ENCODE measurements around the gene NCOA7. TPM values are rescaled to one million over a fixed set of nuclear protein-coding genes. Genes with fewer than 3 reads are reported as not detected.

The NCOA7 gene
- total and polyA plus RNA-seq, 9 of the 15 experiments (the other 6 are each of a cell fraction or from before 2014, with no cell fraction given): 5.8 to 14.6 (median 9.3) TPM

GRCh38 chr6:125828476-125829039 is 37.8 kb downstream of the NCOA7 start:
- intact Hi-C loops (cut with micrococcal nuclease): no loop called here
- no peak overlapping the region for H3K4me3 ChIP-seq
- ATAC-seq: no peak
- no peak overlapping the region for H3K4me2 ChIP-seq (ENCODE audit: insufficient read depth, low read length)
- H3K4me1 ChIP-seq (replicated peaks in 1 of 2; ENCODE audit: control insufficient read depth in 2 of 2, insufficient read depth in 2 of 2, low read length in 2 of 2): peaks cover 0 to 3% of the 10 kb centered on the region in 2 experiments; a peak in 1 of 5 replicates
- in situ Hi-C loops (cut with MboI): no loop called here
- DNase-seq (ENCODE audit: extremely low read depth in 1 of 4, low spot score in 3 of 4): no peak
- no peak overlapping the region for H3K27ac ChIP-seq (ENCODE audit: extremely low read depth, low read depth, low read length)
- H3K79me2 ChIP-seq (ENCODE audit: control insufficient read depth, insufficient read depth, low read length): no peaks in the 10 kb centered on the region
- H3K36me3 ChIP-seq (ENCODE audit: control insufficient read depth, insufficient read depth, low read length): no peaks in the 10 kb centered on the region
- no peaks in the 10 kb centered on the region for H3K9me1 ChIP-seq (ENCODE audit: control insufficient read depth, insufficient read depth, low read length)
- ChIA-PET POLR2A (interaction anchor here (0.9 kb wide), 1 partner anchor 11 kb away, joined by 4 read pairs; no protein-coding TSS in a partner anchor), CTCF (ENCODE audit: low intra/inter-chr PET ratio) (no interaction called here)
- BruUV-seq (replicated peaks): no TSS peak
- no peaks in the 10 kb centered on the region for H3K27me3 ChIP-seq (ENCODE audit: control insufficient read depth in 2 of 2, insufficient read depth in 2 of 2, low read length in 2 of 2)
- no peaks in the 10 kb centered on the region for H3K9me3 ChIP-seq (replicated peaks; ENCODE audit: control insufficient read depth, insufficient read depth, low read depth, low read length)
- 81% methylated on average over 2 of the region's 2 CpGs for WGBS (ENCODE audit: insufficient coverage, low coverage, missing lambda C conversion rate)
- peak; percentile 44 for FAIRE-seq
- H3K9ac ChIP-seq (ENCODE audit: insufficient read depth in 1 of 2, low read depth in 2 of 2, low read length in 2 of 2): no peak overlapping the region
- TF ChIP-seq MAFG (tag; conservative IDR thresholded peaks at IDR 0.05) (no peak), ZNF253 (CRISPR knock-in tag; conservative IDR thresholded peaks at IDR 0.05) (no peak), ILF3 (IDR thresholded peaks at IDR 0.05; ENCODE audit: borderline replicate concordance) (no peak), ZNF140 (CRISPR knock-in tag; IDR thresholded peaks at IDR 0.05) (no peak), SMARCB1 (IDR thresholded peaks at IDR 0.05; ENCODE audit: insufficient read length, low read depth) (no peak)
- no peaks in the 10 kb centered on the region for H4K20me1 ChIP-seq (replicated peaks; ENCODE audit: control insufficient read depth, insufficient read depth, low read length)
- no peak overlapping the region for H2AFZ ChIP-seq (ENCODE audit: low read depth, low read length)

- Histone ChIP-seq H3K4me1 (replicated peaks in 1 of 2; ENCODE audit: control insufficient read depth in 2 of 2, insufficient read depth in 2 of 2, low read length in 2 of 2) (peaks cover 0 to 3% of the 10 kb centered on the region in 2 experiments; a peak in 1 of 5 replicates), H3K9me1 (ENCODE audit: control insufficient read depth, insufficient read depth, low read length) (no peaks in the 10 kb centered on the region), H3K9ac (ENCODE audit: insufficient read depth in 1 of 2, low read depth in 2 of 2, low read length in 2 of 2) (no peak overlapping the region), H4K20me1 (replicated peaks; ENCODE audit: control insufficient read depth, insufficient read depth, low read length) (no peaks in the 10 kb centered on the region), H3K36me3 (ENCODE audit: control insufficient read depth, insufficient read depth, low read length) (no peaks in the 10 kb centered on the region), H3K4me3 (no peak overlapping the region), H3K79me2 (ENCODE audit: control insufficient read depth, insufficient read depth, low read length) (no peaks in the 10 kb centered on the region), H3K27me3 (ENCODE audit: control insufficient read depth in 2 of 2, insufficient read depth in 2 of 2, low read length in 2 of 2) (no peaks in the 10 kb centered on the region), H2AFZ (ENCODE audit: low read depth, low read length) (no peak overlapping the region), H3K9me3 (replicated peaks; ENCODE audit: control insufficient read depth, insufficient read depth, low read depth, low read length) (no peaks in the 10 kb centered on the region), H3K27ac (ENCODE audit: extremely low read depth, low read depth, low read length) (no peak overlapping the region), H3K4me2 (ENCODE audit: insufficient read depth, low read length) (no peak overlapping the region)
- ATAC-seq (peak; percentile 40), FAIRE-seq (peak; percentile 54), DNase-seq (ENCODE audit: extremely low read depth in 1 of 4, low spot score in 3 of 4) (no peak)
- 10% methylated on average over 4 of the region's 4 CpGs for WGBS (ENCODE audit: insufficient coverage, low coverage, missing lambda C conversion rate)
- CTCF ChIA-PET (ENCODE audit: low intra/inter-chr PET ratio): no interaction called here
- POLR2A ChIA-PET: no interaction called here
- intact Hi-C loops (cut with micrococcal nuclease) (no loop called here), in situ Hi-C loops (cut with MboI) (no loop called here)
- no TSS peak for BruUV-seq (replicated peaks)
- TF ChIP-seq CBFA2T3 (IDR thresholded peaks at IDR 0.05) (0 out of 2 replicates have a peak, but pooled peaks have one; percentile 9), RCOR1 (IDR thresholded peaks at IDR 0.05; ENCODE audit: borderline replicate concordance in 1 of 2, low read depth in 2 of 2, low read length in 2 of 2) (0 out of 4 replicates have a peak, but pooled peaks of 1 of the 2 experiments have one; percentile 27), ZNF589 (CRISPR knock-in tag; IDR thresholded peaks at IDR 0.05; ENCODE audit: low read depth) (no peak), TCF3 (CRISPR knock-in tag; IDR thresholded peaks at IDR 0.05) (peak; percentile 75), E2F4 (CRISPR knock-in tag; IDR thresholded peaks at IDR 0.05; ENCODE audit: low read depth) (no peak), CTBP1 (IDR thresholded peaks at IDR 0.05; ENCODE audit: borderline replicate concordance) (peak; percentile 87; the same call in 1 of the 2 replicates), E2F1 (CRISPR knock-in tag; IDR thresholded peaks at IDR 0.05) (no peak)
Observed at GRCh38 chr6:125829433-125829832, 38.7 kb downstream of the NCOA7 start.
